GM21717 (cell line): ENCODE results near the gene ZMIZ1.
A peak's percentile ranks its signal among the peaks of the same experiment; 100 is the strongest.
"Not testable (repeated sequence)": the region's sequence is repeated elsewhere in the genome, so short reads cannot be mapped to it uniquely, and the experiment has no call there.

Source experiments
- ATAC-seq: cut with Tn5 transposase; IDR thresholded peaks from one replicate; pipeline ENCODE4 v1.9.1; 2021; ENCODE audit warnings: mild to moderate bottlenecking, moderate library complexity; ENCODE audit not compliant: unreplicated experiment

Gene ZMIZ1

GRCh38 chr10:79331226-79331625, 262.5 kb downstream of the ZMIZ1 start:
- ATAC-seq: peak; percentile 12

GRCh38 chr10:79331709-79332108, 262.9 kb downstream of the ZMIZ1 start:
- peak; percentile 83 for ATAC-seq

- not testable (repeated sequence) for ATAC-seq
Observed at GRCh38 chr10:79332610-79333315, 264.0 kb downstream of the ZMIZ1 start.

- no peak for ATAC-seq
Observed at GRCh38 chr10:79333513-79333912, 264.7 kb downstream of the ZMIZ1 start.

GRCh38 chr10:79334573-79334972, 265.8 kb downstream of the ZMIZ1 start:
- no peak for ATAC-seq

GRCh38 chr10:79335094-79335469, 266.3 kb downstream of the ZMIZ1 start:
- no peak for ATAC-seq

GRCh38 chr10:79335470-79336235, 266.9 kb downstream of the ZMIZ1 start:
- no peak for ATAC-seq

DNA sequence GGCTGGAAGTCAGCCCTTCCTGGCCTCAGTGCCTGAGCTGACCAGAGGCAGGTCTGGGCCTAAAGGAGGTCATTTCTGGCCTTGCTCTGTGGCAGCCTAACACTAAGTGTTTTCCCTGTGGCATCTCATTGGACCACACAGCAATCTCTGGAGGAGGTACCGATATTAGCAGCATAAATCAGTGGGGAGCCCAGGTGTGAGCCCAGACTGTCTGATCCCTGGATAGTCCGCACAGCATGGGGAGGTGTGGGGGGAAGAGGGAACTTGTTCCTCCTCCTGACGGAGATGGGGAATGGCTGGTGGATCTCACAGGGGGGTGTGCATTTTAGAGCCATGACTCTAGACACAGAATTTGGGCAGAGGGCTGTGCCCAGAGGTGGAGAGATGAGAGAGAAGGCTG, 267.5 kb downstream of the ZMIZ1 start:
- ATAC-seq: no peak

GRCh38 chr10:79336739-79337138, 268.0 kb downstream of the ZMIZ1 start:
- ATAC-seq: no peak

DNA sequence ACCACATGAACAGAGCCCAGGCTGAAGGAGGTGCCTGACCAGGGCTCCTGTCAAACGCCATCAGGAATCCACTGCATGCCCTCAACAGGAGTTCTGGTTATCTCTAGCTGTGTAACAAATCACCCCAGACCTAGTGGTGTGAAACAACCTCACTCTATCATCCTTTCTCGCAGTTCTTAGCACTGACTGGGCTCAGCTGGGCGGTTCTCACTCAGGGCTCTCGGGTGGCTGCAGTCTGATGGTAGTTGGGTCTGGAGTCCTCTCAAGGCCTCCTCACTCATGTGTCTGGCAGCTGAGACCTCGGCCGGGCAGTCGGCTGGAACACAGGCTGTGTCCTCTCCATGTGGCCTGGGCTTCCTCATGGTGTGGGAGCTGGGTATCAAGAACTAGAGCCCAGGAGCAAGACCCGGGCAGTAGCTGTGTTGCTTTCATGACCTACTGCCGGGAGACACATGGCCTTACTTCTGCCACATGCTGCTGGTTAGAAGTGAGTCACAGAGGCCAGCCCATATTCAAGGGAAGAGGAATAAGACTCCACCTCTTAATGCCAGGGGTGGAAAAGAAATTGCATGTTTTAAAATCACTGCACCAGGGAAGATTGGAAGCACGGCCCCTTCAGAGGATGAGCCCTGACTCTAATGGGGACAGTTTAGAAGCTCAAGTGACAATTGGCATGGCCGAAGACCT, 269.2 kb downstream of the ZMIZ1 start:
- not testable (repeated sequence) for ATAC-seq

- no peak for ATAC-seq
Observed at GRCh38 chr10:79339266-79339665, 270.5 kb downstream of the ZMIZ1 start.

DNA sequence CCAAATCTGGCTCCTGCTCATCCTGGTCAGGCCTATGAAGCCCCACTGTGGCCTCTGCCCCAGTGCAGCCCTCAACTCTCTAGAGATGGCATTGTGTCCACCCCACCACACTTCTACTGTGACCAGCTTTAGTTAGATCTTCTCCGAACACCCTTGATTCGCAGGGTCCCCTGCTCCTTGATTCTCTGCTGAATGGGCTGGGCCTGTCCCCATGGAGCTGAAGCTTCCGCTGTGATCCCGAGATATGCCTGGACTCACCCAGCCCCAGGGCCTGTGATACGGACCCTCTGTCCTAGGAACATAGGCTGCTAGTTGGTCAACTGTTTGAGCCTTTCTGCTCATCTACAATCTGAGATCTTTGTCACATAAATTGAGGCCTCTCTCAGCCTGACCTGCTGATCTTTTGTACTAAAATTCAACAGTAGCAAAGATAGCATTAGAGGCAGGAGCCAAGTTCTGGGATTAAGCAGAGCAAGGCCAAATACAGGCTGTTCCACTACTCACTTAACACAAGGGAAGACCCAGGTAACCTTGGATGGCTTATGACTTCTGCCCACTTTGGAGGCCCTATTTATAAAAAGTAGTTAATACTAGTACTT, 272.0 kb downstream of the ZMIZ1 start:
- no peak for ATAC-seq

DNA sequence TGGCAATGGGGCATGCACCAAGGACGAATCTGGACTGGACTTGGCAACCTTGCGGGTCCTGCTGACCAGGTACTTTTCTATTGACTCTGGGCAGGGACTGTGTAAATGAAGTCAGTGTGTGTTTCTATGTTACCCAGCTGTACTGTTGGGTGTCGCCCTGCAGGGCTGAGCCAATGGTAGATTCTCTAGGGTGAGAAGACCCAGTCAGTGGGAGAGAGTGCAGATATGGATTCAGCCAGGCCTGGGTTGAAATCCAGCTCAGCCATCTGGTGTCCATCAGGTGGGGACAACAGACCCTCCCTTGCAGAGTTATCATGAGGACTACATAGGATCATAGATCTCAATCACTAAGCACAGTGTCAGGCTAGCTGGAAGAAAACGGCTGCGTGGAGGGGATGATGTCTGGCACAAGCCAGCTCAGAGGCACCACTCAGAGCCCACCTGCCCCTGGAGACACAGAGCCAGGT, 273.6 kb downstream of the ZMIZ1 start:
- ATAC-seq: no peak

GRCh38 chr10:79342811-79343561, 274.2 kb downstream of the ZMIZ1 start:
- ATAC-seq: no peak

- ATAC-seq: no peak
Observed at GRCh38 chr10:79344502-79345195, 275.9 kb downstream of the ZMIZ1 start.

DNA sequence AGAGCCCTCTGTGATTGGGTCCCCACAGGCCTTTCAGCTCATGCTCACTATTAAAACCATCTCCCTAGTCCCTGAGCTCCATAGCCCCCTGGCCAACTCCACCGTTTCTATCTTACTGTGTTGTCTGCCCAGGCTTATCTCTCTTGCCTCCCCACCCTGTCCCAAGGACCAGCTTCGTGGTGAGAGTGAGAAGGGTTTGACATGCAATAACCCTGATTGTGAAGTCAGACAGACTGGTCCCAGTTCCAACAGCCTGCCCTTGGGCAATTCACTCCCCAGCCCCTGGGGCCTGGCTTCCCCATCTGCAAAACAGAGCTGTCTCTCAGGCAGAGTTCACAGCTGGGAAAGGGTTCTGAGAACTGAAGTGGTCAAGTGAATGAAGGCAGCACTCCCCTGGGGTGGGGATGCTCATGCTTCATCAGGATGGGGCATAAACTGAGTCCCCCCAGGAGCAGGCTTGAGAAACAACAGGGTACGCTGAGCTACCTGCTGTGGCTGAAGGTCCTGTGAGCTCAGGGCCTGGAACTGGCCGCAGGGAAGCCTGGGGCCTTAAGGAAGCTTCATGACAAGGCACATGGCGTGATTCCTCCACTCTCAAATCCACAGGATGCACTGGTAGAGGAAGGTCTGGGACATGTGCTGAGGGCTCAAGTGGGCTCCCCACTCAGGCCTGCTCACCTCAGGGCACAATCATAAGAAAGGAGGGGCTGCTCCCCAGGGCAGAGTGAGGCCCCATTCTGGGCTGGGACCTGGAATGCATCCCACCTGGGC, 276.7 kb downstream of the ZMIZ1 start:
- ATAC-seq: no peak

DNA sequence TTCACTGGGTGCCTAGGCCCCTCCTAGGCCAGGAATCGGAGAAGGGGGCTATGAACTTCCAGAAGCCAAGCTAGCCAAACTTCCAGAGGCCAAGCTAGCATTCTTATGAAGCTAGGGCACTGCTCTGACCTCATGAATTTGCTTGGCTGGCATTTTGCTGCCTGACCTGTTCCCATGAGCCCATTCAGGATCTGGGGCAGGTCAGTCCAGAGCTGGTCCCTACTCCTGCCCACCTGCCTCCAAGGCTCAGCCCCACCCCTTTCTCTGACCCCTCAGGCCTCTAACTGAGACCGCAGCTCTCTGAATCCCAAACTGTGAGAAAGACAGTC, 277.2 kb downstream of the ZMIZ1 start:
- ATAC-seq: no peak

GRCh38 chr10:79346388-79347225, 277.8 kb downstream of the ZMIZ1 start:
- no peak for ATAC-seq
